Peyer's patch (tissue), 4 donors: Measurements from ENCODE around the gene FBLN1.

ENCODE experiments used
- CTCF ChIP-seq, 6 experiments: fragments of 450-650 bp in 4 of 6; fragments of 200-600 bp in 2 of 6; sonication (generic) in 1 of 6; IDR thresholded peaks; one replicate each; pipeline ENCODE4 v1.5.1; 2017 to 2019; ENCODE audit warnings: antibody characterized with exemption in 6 of 6, mild to moderate bottlenecking in 3 of 6, moderate library complexity in 1 of 6
- POLR2A ChIP-seq, 2 donors: fragments of 450-650 bp; IDR thresholded peaks; one replicate each; pipeline ENCODE4 v1.5.1; 2017; ENCODE audit warnings: antibody characterized with exemption in 2 of 2, mild to moderate bottlenecking in 2 of 2, moderate library complexity in 2 of 2

- TF ChIP-seq POLR2A (IDR thresholded peaks at IDR 0.05) = no peak
- TF ChIP-seq CTCF (IDR thresholded peaks at IDR 0.05) = no peak
These were observed 40.6 kb downstream of the FBLN1 start for GRCh38 chr22:45543243-45543642.
